Measurements from ENCODE around the gene ATL2.

GRCh38 chr2:38245114-38245641, 131.9 kb downstream of the ATL2 start:
- TF ChIP-seq CTCF (IDR thresholded peaks at IDR 0.05): no peak
- TF ChIP-seq POLR2A (IDR thresholded peaks at IDR 0.05): peak; percentile 26
- TF ChIP-seq POLR2AphosphoS5 (IDR thresholded peaks at IDR 0.05): peak; percentile 44

All from prostate gland (tissue), 2 donors.